GM19351 (cell line): ENCODE results near the gene GPX8.

Experiments
- ATAC-seq: cut with Tn5 transposase; IDR thresholded peaks from one replicate; pipeline ENCODE4 v1.9.1; 2021; ENCODE audit warnings: mild to moderate bottlenecking, moderate library complexity; ENCODE audit not compliant: unreplicated experiment

GPX8 gene

GRCh38 chr5:55159763-55160492 is at the start of gene GPX8:
Gene GPX8 (plus strand): TSS chr5:55160171. CDS start chr5:55160193, 22 bp downstream.
- no peak for ATAC-seq

- no peak for ATAC-seq
These were observed 49.8 kb upstream of the GPX8 start for GRCh38 chr5:55110217-55110616.

GRCh38 chr5:55113327-55113726 is 46.6 kb upstream of the GPX8 start:
- no peak for ATAC-seq

DNA sequence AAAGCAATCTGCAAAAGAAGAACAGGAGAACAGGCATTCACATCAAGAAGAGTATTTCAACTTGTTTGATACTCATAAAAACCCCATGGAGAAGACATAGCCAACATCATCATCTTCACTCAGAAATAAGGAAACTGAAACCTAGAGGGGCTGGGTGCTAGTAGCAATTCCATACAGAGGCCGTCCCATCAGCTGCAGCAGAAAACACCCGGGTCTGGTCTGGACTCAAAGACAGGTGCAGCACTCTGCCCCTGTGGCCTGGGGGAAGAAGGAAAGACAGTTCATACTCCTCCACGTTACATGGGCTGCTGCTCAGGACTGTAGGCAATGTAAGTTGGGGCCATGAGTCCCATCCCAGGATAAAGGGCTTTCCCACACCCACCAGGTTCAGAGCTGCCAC is 45.9 kb upstream of the GPX8 start:
- no peak for ATAC-seq

DNA sequence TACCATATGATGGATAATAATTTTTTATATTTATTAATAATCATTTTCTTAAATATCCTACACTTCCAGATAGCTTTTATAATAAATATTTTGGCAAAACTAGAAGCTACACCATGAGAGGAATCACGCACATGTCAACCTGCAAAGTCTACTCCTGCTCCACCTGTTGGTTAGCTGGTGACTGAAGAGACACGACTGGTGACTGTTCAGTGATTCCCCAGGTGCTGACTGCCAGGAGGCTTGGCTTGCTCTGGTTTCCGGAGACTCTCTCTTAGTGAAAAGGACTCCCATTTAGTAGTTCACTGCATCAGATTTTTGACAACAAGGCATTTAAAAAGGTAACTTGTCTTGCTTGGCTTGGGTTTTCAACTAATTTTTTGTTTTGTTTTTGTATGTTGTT is 36.6 kb upstream of the GPX8 start:
- no peak for ATAC-seq

DNA sequence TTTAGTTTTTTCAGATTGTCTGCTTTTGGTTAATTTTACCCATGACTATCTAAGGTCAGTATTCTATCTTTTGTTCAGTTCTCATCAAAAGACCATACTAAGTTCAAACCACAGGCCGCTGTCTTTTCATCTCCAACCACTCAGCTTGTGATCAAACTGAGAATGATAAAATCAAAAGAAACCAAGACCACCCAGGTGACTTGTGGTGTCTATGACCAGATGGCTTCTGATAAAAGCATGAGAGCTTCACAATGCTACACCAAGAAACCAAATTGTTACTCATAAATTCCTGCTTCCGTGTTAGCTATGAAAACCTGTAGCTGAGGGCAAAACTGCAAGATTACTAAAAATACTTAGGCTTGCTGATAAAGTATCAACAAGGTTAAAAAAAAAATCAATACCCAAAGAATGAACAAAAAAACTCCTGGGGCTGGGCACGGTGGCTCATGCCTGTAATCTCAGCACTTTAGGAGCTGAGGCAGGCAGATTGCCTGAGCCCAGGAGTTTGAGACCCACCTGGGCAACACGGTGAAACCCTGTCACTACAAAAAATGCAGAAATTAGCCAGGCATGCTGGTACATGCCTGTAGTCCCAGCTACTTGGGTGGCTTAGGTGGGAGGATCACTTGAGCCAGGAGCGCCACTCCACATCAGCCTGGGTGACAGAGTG is 25.8 kb upstream of the GPX8 start:
- ATAC-seq = no peak

DNA sequence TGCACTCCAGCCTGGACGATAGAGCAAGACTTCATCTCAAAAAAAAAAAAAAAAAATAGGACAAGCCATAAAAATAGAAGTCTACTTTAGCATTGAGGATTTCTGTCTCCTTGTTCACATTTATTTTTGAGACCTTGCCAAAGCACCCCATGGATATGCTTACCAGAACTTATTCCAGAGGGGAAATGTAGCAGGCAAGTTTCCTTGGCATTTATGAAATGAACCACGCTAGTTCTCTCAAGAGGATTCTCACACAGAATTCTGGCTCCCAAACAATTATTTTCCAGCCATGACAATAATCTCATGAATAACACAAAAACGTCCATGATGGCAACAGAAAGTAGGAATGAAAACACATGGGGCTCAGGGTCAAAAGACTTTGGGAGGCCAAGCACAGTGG is 23.4 kb upstream of the GPX8 start:
- no peak for ATAC-seq

DNA sequence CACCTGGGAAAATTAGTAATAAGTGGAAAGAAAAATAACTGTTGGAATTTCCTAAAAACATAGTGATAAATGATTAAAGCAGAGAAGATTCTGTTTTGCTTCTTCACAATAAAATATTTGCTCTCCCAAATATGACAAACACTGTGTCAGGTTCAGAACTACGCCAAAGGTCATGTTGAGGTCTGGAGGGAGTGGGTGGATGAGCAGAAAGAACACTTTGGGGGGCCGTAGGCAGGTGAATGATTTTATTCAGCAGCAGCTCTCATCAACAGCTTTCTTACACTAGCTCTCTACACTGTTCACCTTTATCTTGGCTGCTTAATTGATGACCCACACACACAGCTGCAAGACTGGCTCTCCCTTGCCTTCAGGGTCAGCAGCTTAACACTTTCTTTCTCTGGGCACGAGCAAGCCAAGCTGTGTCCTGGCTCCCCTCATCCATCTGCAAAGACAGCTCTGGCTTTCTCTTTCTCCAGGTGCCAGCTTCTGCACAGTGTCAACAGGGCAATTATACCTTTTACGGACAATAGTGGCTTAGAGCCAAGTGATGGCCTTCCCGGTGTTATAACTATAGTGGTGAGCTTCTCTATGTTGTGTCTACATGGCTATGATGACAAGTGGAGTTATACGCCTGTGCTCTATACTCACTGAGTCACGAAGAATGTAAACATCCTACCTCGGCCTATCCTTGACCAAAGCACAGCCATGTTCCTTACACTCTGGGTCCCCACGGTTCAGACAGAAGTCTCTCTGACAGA is 18.9 kb upstream of the GPX8 start:
- ATAC-seq = no peak

- no peak for ATAC-seq
These were observed 17.9 kb upstream of the GPX8 start for GRCh38 chr5:55141945-55142690.

DNA sequence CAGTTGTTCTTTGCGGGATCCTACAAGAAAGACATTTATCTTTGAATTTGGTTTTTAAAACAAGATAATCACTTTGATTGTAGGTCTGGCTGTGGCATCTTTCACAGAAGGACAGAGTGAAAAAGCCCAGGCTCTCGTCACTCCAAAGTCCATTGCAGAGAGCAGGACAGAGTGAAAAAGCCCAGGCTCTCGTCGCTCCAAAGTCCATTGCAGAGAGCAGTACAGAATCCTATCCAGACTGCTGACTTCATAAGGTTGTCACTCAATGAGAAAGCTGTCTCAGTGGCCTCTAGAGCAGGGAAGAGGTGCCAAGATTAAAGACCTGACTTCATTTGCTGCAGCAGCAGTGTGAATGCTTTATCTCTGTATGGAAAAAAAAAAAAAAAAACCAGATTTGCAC is 16.3 kb upstream of the GPX8 start:
- no peak for ATAC-seq

DNA sequence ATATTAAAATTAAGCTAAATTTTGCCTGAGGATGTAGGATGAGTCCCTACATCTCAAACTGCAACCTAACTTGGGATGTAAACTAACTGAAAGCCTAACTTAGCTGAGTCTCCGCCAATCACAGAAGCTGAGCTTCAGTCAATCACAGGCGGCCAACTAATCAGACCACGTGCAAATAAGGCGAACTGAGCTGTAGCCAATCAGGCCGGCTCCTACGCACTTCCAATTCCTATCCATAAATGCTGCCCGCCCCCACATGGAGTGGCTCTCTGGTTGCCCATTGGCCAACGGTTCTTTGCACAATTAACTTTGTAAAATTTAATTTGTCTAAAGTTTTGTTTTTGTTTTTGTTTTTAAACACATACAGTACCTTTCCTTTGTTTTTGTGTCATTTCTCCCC is 13.9 kb upstream of the GPX8 start:
- no peak for ATAC-seq

DNA sequence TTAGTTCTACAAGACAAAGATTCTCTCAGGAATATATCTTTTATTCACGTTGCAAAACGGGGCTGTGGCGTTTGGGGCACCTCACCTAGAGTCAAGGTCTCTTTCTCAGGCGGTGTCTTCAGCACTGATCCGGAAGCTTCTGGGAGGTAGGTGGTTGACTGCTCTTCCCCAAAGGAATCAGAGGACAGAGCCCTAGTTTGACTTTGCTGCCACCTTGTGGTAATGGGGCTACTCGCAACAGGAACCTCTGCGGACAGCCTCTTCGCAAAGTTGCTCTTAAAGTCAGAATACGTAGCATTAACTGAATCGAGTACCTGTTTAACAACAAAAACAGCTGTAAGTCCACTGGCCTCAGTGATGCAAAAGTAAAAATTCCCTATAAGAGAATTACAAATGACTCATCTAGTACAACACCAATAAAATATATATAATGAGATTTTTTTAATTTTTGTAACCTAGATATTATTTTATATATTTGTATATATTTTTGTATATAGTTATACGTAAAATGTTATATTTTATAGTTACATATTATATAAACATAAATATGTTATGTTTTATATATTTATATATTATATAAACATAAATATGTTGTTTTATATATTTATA is 13.3 kb upstream of the GPX8 start:
- ATAC-seq = peak; percentile 85

DNA sequence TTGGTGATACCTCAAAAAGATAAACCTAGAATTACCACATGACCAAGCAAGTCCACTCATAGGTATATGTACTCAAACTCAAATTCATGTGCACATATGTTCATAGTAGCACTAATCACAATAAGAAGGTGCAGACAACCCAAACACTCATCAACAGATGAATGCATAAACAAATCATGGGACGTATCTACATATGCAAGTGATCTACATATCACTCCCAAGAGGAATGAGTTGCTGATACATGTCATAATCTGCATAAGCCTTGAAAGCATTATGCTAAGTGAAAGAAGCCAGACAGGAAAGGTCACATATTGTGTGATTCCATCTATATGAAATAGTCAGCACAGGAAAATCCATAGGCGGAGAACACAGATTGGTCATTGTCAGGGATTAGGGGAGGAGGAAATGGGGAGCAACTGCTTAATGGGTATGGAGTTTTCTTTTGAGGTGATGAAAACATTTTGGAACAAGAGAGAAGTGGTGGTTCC is 10.6 kb upstream of the GPX8 start:
- no peak for ATAC-seq

DNA sequence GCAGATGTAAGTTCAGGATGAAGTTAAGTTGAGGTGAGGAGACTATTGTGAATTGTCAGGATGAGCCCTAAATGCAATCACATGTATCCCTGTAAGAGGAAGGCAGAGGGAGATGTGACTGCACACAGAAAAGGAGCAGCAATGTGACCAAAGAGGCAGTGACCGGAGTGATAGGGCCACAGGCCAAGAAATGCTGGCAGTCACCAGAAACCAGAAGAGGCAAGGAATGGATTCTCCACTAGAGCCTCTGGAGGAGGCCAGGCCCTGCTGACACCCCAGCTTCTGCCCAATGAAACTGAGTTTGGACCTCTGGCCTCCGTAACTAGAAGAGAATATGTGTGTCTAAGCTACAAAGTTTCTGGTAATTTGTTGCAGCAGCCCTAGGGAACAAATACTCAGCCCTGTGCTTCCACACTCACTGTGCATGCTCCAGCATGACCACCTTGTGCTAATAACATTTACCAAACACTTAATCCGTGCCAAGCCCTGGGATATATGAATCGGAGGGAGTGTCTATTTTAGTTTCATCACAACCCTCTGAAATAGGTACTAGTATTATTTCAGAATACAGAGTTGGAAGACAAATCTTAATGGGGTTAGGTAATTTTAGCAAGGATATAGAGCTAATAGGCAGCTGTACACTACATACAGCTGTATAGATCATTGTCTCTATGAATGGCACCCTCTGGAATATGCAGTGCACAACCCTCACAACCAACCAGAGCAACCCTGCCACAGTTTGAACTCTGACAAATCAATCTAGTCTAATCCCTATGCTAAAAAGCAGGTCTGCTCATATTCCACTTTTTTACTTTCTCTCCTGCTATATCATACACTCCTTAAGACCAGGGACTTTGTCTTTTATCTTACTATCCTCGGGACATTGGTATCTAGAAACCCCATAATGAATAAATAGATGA is 7.8 kb upstream of the GPX8 start:
- no peak for ATAC-seq

DNA sequence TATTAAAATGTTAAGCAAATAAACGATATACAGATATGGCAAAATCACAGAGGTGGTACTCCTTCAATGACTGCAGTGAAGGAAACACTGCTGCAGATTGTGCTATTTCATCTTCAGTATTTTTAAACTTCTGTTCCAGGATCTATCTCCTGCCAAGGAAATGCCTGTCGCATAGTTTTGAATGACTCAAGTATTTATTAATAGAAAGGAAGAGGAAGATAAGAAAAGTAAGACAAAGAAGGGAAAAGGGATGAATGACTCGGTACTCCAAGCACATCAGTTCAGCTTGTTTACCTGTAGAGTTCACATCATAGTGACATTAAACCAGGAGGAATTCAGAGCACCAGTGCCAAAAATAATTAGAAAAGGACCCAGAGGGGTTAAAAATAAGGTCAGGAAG is 5.1 kb upstream of the GPX8 start:
- no peak for ATAC-seq

DNA sequence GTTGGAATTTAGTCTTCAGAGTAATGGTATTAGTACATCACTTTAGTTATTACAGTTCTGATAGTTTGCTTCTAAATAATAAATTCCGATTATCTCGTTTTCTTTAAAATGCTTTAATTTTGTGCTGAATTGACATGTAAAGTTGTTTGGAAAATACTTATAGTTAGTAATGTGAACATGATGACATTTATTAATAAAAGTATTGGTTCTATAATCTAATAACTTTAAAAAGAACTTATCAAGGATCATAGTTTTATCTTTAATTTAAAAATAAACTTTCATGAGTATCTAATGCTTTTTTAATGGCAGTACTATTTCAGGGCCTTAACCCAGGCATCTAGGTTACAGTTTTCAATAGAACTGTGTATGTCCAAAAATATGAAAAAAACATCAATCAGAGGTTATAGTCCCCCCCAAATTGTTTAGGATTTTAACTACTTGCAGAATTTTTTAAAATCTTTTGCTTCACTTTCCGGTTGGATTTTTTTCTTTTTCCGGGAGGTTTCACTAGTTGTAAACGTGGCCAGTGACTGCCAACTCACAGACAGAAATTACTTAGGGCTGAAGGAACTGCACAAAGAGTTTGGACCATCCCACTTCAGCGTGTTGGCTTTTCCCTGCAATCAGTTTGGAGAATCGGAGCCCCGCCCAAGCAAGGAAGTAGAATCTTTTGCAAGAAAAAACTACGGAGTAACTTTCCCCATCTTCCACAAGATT is 680 bp downstream of the GPX8 start:
- ATAC-seq = no peak

- no peak for ATAC-seq
These were observed 2.7 kb downstream of the GPX8 start for GRCh38 chr5:55162666-55163065.

- no peak for ATAC-seq
These were observed 11.5 kb downstream of the GPX8 start for GRCh38 chr5:55171471-55171870.
